ENCODE data around the gene AR.

- TF ChIP-seq MAX (IDR thresholded peaks at IDR 0.05; ENCODE audit: insufficient read depth, insufficient read length): no peak
- TF ChIP-seq MYC (IDR thresholded peaks at IDR 0.05; ENCODE audit: low read depth, low read length): no peak
- TF ChIP-seq, protein P1, sequence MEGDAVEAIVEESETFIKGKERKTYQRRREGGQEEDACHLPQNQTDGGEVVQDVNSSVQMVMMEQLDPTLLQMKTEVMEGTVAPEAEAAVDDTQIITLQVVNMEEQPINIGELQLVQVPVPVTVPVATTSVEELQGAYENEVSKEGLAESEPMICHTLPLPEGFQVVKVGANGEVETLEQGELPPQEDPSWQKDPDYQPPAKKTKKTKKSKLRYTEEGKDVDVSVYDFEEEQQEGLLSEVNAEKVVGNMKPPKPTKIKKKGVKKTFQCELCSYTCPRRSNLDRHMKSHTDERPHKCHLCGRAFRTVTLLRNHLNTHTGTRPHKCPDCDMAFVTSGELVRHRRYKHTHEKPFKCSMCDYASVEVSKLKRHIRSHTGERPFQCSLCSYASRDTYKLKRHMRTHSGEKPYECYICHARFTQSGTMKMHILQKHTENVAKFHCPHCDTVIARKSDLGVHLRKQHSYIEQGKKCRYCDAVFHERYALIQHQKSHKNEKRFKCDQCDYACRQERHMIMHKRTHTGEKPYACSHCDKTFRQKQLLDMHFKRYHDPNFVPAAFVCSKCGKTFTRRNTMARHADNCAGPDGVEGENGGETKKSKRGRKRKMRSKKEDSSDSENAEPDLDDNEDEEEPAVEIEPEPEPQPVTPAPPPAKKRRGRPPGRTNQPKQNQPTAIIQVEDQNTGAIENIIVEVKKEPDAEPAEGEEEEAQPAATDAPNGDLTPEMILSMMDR (IDR thresholded peaks at IDR 0.05; ENCODE audit: extremely low read depth in 1 of 2, insufficient read depth in 1 of 2, low read depth in 1 of 2, low read length in 2 of 2): no peak
- no peak for TF ChIP-seq POLR2A (IDR thresholded peaks at IDR 0.05; ENCODE audit: low read depth, low read length)
- no peak for TF ChIP-seq EZH2 (IDR thresholded peaks at IDR 0.05; ENCODE audit: borderline replicate concordance, low read depth, low read length, severe bottlenecking)
- no peak for TF ChIP-seq GATA2 (IDR thresholded peaks at IDR 0.05; ENCODE audit: insufficient read depth, insufficient read length, low read depth, low read length)
- no peak for TF ChIP-seq POLR2AphosphoS5 (IDR thresholded peaks at IDR 0.05; ENCODE audit: insufficient read depth, low read depth, low read length)
Observed at GRCh38 chrX:67654301-67654700, 110.5 kb downstream of the AR start.
